GM12891 (cell line): ENCODE measurements around the gene TTLL3.

Experiments
- POLR2A ChIP-seq: IDR thresholded peaks from 2 replicates; pipeline ENCODE4 v1.6.1; 2011; ENCODE audit warnings: low read depth, low read length, control low read depth
- POLR2AphosphoS5 ChIP-seq: IDR thresholded peaks from 2 replicates; pipeline ENCODE4 v1.6.1; 2011; ENCODE audit warnings: low read depth, low read length, control low read depth
- TAF1 ChIP-seq: IDR thresholded peaks from 2 replicates; pipeline ENCODE4 v1.6.1; 2011; ENCODE audit warnings: low read depth, low read length, control low read depth

DNA sequence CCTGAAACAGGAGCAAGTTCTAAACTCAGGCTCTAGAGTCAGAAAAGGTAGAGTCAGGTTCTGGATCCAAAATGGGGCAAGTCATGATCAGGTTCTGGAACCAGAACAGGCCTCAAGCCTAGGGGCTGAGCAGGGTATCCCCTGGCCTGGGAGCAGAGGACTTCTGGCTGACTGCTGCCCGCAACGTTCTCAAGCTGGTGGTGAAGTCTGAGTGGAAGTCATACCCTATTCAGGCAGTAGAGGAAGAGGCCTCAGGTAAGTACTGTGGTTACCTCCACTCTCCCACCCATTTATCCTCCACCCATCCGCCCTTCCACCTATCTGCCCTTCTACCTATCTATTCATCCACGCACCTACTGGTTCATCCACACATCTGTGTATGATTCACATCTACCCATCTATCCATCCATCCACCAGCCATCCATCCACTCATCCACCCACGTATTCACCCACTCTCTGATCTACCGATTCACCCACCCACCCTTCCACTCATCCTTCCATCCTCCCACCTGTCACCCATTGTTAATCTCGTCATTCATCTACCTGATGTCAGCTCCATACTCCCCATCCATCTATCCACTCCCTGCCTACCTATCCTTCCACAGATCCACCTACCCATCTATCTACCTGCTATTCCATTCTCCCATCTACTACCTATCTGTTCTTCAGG, 8.7 kb downstream of the TTLL3 start:
- TF ChIP-seq POLR2A, result no peak; the same call in 1 of the 2 replicates
- no peak for TF ChIP-seq POLR2AphosphoS5
- no peak for TF ChIP-seq TAF1
